Progenitor cell of endocrine pancreas (in vitro differentiated cells): ENCODE results near the gene NR1D2. TPM values are rescaled to one million over a fixed set of nuclear protein-coding genes. Genes with fewer than 3 reads are reported as not detected.

Experiments
- DNase-seq: peaks from one replicate; pipeline ENCODE4 v3.0.0; 2021; ENCODE audit warnings: low spot score; ENCODE audit not compliant: unreplicated experiment
- H3K27ac Mint-ChIP-seq: 2 replicates; pipeline ENCODE4 v1.8.0; 2021; ENCODE audit warnings: mild to moderate bottlenecking, moderate library complexity, mixed read lengths
- H3K27me3 Mint-ChIP-seq: 2 replicates; pipeline ENCODE4 v1.8.0; 2021; ENCODE audit warnings: mixed read lengths
- H3K36me3 Mint-ChIP-seq: 2 replicates; pipeline ENCODE4 v1.8.0; 2022; ENCODE audit warnings: mixed read lengths; ENCODE audit not compliant: insufficient read depth
- H3K4me1 Mint-ChIP-seq: 2 replicates; pipeline ENCODE4 v1.8.0; 2021; ENCODE audit warnings: low read depth, mixed read lengths
- H3K4me3 Mint-ChIP-seq: 2 replicates; pipeline ENCODE4 v1.8.0; 2021; ENCODE audit warnings: low read depth, mild to moderate bottlenecking, moderate library complexity, mixed read lengths
- H3K9me3 Mint-ChIP-seq: 2 replicates; pipeline ENCODE4 v1.8.0; 2021; ENCODE audit warnings: low read depth, mixed read lengths
- CTCF ChIP-seq: fragments of 200-600 bp; sonication (generic); IDR thresholded peaks from one replicate; pipeline ENCODE4 v1.5.0; 2021; ENCODE audit warnings: antibody characterized with exemption, mild to moderate bottlenecking; ENCODE audit not compliant: unreplicated experiment
- total RNA-seq: library from RNA; stranded (reverse); gene quantifications from 2 replicates; pipeline ENCODE4 v1.2.1, GENCODE V29; 2021

NR1D2 gene
- total RNA-seq, 1 donor from 2014 or later: 14.9 TPM

DNA sequence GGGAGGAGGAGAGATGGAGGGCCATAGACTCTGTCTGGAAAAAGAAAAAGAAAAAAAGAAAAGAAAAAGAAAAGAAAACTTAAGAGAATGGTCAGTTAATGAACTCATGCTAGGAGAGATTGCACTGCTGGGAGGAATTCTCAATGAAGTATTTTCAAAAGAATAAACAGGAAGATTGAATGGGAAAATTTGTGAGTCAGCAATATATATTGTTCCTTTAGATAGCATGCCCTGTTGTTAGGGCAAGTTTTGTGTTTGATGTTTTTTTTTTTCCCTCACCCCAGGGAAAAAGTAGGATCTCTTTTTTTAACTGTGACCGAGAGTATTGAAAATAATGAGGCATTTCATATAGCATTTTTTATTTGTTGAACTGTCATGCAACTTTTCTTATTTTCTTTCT lies 7.8 kb upstream of the NR1D2 start:
- H3K4me1 Mint-ChIP-seq: peaks cover 1% of the 10 kb centered on the region
- TF ChIP-seq CTCF: no peak
- no peaks in the 10 kb centered on the region for H3K27me3 Mint-ChIP-seq
- H3K36me3 Mint-ChIP-seq: no peaks in the 10 kb centered on the region
- H3K9me3 Mint-ChIP-seq: no peaks in the 10 kb centered on the region
- no peak overlapping the region for H3K27ac Mint-ChIP-seq
- no peak for DNase-seq
- no peak overlapping the region for H3K4me3 Mint-ChIP-seq

- H3K4me3 Mint-ChIP-seq: no peak overlapping the region
- no peaks in the 10 kb centered on the region for H3K27me3 Mint-ChIP-seq
- H3K27ac Mint-ChIP-seq: no peak overlapping the region
- peaks cover 1% of the 10 kb centered on the region for H3K4me1 Mint-ChIP-seq
- H3K9me3 Mint-ChIP-seq: no peaks in the 10 kb centered on the region
- DNase-seq: no peak
- no peak for TF ChIP-seq CTCF
- H3K36me3 Mint-ChIP-seq: no peaks in the 10 kb centered on the region
Measured at GRCh38 chr3:23938688-23939087, 6.4 kb upstream of the NR1D2 start.

DNA sequence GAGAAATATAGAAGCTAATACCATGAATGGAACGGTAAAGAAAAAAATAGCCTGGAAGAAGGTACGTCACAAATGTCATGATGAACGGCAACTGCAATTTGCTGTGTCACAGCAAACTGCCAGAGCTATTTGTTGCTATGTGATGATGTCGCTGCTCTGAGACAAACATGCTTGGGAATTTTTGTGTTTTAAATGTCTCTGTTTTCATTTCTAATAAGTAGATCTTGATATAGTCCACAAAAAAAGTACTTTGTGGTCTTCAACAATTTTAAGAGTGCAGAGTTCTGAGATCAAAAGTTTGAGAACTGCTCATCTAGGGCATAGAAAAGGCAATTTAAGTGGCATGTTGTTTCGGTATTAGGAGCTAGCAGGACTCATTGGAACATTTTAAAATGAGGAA lies 4.3 kb upstream of the NR1D2 start:
- DNase-seq: no peak
- no peaks in the 10 kb centered on the region for H3K9me3 Mint-ChIP-seq
- no peaks in the 10 kb centered on the region for H3K27me3 Mint-ChIP-seq
- peaks cover 10% of the 10 kb centered on the region for H3K4me1 Mint-ChIP-seq
- no peak overlapping the region for H3K27ac Mint-ChIP-seq
- no peak for TF ChIP-seq CTCF
- no peaks in the 10 kb centered on the region for H3K36me3 Mint-ChIP-seq
- H3K4me3 Mint-ChIP-seq: no peak overlapping the region

DNA sequence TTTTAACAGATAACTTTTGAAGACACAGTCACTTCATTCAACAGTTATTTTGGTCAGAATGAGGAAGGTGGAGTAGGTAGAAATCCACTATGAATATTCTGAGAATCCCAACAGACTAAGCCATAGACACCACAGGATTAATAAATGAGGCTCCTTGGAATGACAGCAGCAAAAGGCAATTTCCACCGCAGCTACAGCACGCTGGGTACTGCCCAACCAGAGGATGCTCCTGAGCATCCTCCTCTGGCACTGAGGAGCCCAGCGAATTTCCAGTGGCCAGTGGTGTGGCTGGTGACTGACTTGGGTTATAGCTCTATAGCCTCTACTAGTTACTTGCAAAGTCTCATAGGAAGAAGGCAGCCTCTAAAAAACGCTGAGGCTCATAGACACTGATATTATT lies 3.6 kb upstream of the NR1D2 start:
- Mint-ChIP-seq H3K27ac (no peak overlapping the region), H3K4me1 (peaks cover 11% of the 10 kb centered on the region), H3K4me3 (no peak overlapping the region), H3K36me3 (no peaks in the 10 kb centered on the region), H3K27me3 (no peaks in the 10 kb centered on the region), H3K9me3 (no peaks in the 10 kb centered on the region)
- DNase-seq: no peak
- no peak for TF ChIP-seq CTCF

DNA sequence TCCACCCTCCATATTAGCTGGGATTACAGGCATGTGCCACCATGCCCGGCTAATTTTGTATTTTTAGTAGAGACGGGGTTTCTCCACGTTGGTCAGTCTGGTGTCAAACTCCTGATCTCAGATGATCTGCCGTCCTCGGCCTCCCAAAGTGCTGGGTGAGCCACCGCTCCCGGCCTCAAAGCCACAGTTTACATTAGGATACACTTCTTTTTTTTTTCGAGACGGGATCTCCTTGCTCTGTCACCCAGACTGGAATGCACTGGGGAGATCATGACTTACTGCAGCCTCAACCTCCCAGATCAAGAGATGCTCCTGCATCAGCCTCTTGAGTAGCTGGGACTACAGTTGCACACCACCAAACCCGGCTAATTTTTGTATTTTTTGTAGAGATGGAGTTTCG lies 2.5 kb upstream of the NR1D2 start:
- no peak for DNase-seq
- H3K27ac Mint-ChIP-seq: no peak overlapping the region
- no peak for TF ChIP-seq CTCF

More for the DNA sequence above, 2.5 kb upstream of the NR1D2 start:
- H3K4me3 Mint-ChIP-seq: no peak overlapping the region
- peaks cover 16% of the 10 kb centered on the region for H3K4me1 Mint-ChIP-seq
- no peaks in the 10 kb centered on the region for H3K9me3 Mint-ChIP-seq
- no peaks in the 10 kb centered on the region for H3K27me3 Mint-ChIP-seq
- no peaks in the 10 kb centered on the region for H3K36me3 Mint-ChIP-seq
